Measurements from ENCODE around the gene CDK11A.
A peak's percentile ranks its signal among the peaks of the same experiment; 100 is the strongest.
"Not testable (repeated sequence)": the region's sequence is repeated elsewhere in the genome, so short reads cannot be mapped to it uniquely, and the experiment has no call there.

Gene CDK11A

GRCh38 chr1:1715109-1715883 is 8.9 kb downstream of the CDK11A start:
- not testable (repeated sequence) for DNase-seq

GRCh38 chr1:1707897-1708296 is 16.3 kb downstream of the CDK11A start:
- not testable (repeated sequence) for DNase-seq

DNA sequence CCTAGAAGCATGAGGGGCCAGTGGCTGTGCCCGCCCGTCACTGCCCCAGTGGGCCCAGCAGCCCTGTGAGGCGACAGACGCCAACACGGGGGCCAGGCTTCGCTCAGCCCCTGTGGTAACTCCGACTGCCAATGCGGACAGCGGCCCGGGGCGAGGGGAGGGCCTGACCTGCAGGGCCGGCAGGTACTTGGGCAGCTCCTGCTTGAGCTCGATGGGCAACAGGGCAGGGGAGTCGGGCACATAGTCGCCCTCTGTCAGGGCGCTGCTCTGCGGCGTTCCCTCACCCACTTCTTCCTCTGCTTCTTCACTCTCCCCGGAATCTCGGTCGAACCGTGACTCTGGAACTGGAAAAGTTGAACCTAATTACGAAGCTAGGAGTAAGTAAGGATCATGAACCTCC is 16.9 kb downstream of the CDK11A start:
- DNase-seq, result not testable (repeated sequence)

DNA sequence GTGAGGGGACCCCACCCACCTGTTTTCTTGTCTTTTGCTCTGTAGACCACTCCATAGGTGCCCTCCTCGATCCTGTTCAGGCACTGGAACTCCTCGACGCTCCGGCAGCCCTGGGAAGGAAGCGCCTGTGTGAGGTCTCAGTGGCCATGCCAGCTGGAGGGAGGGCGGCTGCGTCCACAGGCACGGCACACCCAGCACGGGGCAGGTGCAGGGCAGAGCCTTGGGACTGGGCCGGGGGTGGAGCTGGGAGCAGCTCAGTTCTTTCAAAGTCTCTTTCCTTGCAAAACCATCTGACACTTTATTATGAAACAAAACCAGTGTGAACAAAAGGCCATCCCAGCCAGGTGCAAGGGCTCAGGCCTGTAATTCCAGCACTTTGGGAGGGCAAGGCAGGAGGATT is 18.5 kb downstream of the CDK11A start:
- DNase-seq, result not testable (repeated sequence)

DNA sequence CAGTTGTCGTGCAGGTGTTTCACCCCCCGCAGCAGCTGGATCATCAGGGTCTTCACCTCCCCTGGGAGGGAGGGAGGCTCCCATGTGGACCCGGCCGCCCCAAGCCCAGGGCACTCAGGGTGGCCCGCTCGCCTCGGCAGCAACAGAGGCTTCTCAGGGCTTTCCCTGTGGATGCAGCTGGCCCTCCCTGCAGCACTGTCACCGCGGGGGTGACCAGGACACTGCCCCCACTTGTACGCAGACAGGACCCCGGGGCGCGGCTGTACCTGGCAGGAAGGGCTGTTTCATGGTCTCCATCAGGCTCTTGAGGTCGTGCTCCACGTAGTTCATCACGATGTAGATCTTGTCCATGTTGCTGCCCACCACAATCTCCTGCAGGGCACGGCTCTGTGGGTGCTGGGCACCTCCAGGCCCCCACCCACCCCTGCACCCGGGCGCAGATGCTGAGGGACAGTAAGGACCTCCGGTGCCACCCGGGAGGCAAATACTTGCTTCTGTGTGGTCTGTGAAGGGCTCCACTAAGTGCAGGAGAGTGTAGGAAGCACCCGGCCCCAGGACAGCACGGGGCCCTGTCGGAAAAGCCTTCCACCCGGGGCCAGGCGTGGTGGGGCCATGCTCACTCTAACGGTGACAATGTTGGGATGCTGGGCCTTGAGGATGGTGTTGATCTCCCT is 19.7 kb downstream of the CDK11A start:
- DNase-seq, result not testable (repeated sequence)

GRCh38 chr1:1703796-1704195 is 20.4 kb downstream of the CDK11A start:
- no peak for DNase-seq

- DNase-seq, result not testable (repeated sequence)
Measured at GRCh38 chr1:1702506-1702905, 21.7 kb downstream of the CDK11A start.

DNA sequence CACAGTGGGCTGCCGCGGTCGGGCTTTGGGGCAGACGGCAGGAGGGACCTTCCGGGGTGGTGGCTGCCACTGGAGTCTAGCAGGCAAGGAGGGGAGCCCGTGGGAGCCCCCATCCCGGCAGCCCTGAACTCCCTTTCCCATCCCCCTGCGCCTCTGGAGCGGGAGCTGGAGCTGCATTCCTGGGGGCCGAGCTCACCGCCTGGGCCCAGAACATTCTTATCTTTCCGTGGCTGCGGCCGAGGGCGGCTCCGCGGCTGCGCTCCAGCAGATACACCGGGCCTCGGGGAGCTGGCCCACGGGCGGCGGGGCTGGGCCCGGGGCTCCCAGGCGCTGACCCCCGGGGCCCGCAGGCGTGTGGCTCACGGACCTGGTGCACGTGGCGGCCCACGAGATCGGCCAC is 23.6 kb downstream of the CDK11A start:
- DNase-seq, result not testable (repeated sequence)

DNA sequence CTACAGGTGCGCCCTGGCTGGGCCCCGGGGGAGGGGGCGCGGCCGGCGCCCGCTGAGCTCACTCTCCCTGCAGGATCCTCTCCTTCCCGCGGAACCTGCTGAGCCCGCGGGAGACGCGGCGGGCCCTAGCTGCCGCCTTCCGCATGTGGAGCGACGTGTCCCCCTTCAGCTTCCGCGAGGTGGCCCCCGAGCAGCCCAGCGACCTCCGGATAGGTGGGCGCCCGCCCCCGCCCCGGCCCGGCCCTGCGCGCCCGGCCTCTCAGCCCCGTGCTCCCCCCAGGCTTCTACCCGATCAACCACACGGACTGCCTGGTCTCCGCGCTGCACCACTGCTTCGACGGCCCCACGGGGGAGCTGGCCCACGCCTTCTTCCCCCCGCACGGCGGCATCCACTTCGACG is 24.1 kb downstream of the CDK11A start:
- DNase-seq, result not testable (repeated sequence)

GRCh38 chr1:1699061-1699460 is 25.1 kb downstream of the CDK11A start:
- DNase-seq, result not testable (repeated sequence)

- not testable (repeated sequence) for DNase-seq
Measured at GRCh38 chr1:1697358-1698183, 26.6 kb downstream of the CDK11A start.

GRCh38 chr1:1696431-1697357 is 27.5 kb downstream of the CDK11A start:
- DNase-seq, result not testable (repeated sequence)

GRCh38 chr1:1692714-1693647 is 31.2 kb downstream of the CDK11A start, which contains the start of gene SLC35E2B:
SLC35E2B (minus strand) TSS chr1:1692795; CDS start chr1:1676699, 16,096 bp downstream.
- peak; percentile 1 for DNase-seq

DNA sequence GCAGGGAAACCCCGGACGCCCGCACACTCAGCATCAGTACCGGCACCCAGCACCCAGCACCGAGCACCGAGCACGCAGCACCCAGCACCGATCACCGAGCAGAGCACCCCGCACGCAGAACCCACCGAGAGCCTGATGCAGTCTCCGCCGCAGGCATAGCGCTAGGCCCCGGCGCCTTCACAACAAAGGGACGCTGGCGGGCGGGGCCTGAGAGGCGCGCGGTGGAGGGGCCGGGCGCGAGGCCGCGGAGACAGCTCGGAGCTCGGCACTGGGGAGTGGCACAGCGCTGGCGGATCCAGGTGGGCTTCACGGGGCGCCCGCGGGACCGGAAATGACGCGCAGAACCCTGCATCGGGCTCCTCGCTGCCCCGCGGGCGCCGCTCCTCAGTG is 31.8 kb downstream of the CDK11A start:
- peak; percentile 0 for DNase-seq

GRCh38 chr1:1691443-1691842 is 32.7 kb downstream of the CDK11A start:
- DNase-seq, result not testable (repeated sequence)

DNA sequence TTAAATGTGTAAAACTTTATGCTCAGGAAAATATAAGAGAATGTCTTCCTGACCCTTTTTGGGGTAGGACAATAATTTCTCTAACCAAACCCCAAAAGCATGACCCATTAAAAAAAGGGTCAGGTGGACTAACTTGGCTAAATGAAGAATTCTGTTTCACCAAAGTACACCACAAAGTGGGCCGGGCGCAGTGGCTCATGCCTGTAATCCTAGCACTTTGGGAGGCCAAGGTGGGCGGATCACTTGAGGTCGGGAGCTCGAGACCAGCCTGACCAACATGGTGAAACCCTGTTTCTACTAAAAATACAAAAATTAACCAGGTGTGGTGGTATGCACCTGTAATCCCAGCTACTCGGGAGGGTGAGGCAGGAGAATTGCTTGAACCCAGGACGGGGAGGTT is 34.6 kb downstream of the CDK11A start:
- not testable (repeated sequence) for DNase-seq

GRCh38 chr1:1687846-1688245 is 36.3 kb downstream of the CDK11A start:
- no peak for DNase-seq

DNA sequence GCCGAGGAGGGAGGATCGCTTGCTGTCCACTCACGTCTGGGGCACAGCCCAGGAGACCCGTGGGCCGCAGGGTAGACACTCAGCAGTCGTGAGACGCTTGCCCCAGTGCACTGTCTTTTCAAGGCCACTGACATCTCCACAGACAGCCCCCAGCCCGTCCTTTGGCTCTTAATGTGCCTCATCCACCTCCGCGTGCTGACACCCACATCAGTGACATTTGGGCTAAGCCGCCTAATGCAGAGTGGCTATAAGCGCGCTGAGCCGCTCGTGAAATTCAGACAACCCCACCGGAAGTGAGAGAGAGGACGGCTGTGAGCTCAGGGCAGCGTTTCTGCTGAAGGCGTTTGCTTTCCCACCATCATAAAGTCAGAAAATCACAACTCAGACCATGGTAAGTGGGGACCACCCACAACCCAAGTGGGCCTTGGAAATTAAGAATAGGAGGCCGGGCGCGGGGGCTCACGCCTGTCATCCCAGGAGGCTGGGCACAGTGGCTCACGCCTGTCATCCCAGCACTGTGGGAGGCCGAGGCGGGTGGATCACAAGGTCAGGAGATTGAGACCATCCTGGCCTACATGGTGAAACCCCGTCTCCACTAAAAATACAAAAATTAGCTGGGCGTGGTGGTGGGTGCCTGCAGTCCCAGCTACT is 40.0 kb downstream of the CDK11A start:
- no peak for DNase-seq

DNA sequence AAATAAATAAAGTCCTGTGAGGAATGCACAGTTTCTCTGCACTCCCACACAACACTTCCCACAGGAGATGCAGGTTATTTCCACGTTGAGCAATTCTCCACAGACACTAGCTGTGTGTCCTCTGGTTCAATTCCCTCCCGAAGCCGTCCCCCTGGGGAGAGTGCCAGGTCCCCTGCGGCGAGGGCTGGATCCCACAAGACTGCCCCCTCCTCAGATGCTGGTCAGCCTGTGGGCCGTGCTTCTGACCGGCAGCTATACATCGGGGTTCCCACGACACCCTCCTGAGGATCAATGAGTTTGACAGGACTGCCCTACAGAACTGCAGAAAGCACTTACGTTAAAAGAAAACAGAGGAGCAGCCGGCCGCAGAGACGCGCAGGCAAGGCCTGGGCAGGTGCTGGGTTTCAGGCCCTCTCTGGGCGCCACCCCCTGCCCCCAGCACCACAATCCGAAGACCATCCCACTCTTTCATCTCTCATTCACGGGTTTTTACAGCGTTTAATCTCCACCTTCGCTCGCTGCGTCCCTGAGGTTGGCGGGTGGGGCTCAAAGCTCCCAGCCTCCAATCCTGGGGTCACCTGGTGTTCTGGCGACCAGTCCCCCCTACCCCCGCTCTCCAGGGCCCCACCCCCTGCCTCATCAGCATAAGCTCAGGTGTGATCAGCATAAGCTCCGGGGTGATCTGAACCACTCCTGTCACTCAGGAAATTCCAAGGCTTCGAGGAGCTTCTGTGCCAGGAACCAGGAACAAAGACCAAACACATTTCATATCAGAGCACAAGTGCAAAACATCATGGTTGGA is 40.9 kb downstream of the CDK11A start:
- no peak for DNase-seq

- DNase-seq, result no peak
Measured at GRCh38 chr1:1680912-1681273, 43.3 kb downstream of the CDK11A start.

Measured in NCI-H2107 (cell line).